Activated CD4-positive, alpha-beta T cell treated with anti-CD3 and anti-CD28 coated beads, Interleukin-2, amount 10 ng/mL, durations not matched to agents 7 days and 5 days (primary cell): ENCODE results near the gene DHX16. TPM values are rescaled to one million over a fixed set of nuclear protein-coding genes. Genes with fewer than 3 reads are reported as not detected.

Experiments used
- CTCF ChIA-PET: fragments of 350-600 bp; sonication (Branson Sonifier 250); formaldehyde crosslinking; loops from one replicate; lab custom pipeline; 2021; ENCODE audit warnings: antibody characterized with exemption; lab: Charles Lee
- POLR2A ChIA-PET: fragments of 350-600 bp; sonication (Branson Sonifier 250); formaldehyde crosslinking; loops from one replicate; lab custom pipeline; 2021; ENCODE audit warnings: antibody characterized with exemption; lab: Charles Lee
- DNase-seq: peaks from one replicate; pipeline ENCODE4 v3.0.0-alpha.2; 2020
- H3K27ac Mint-ChIP-seq: one replicate; pipeline ENCODE4 v1.8.0; 2021; ENCODE audit warnings: mild to moderate bottlenecking, moderate library complexity, mixed read lengths
- H3K27me3 Mint-ChIP-seq: one replicate; pipeline ENCODE4 v1.8.0; 2021; ENCODE audit warnings: mixed read lengths
- H3K36me3 Mint-ChIP-seq: one replicate; pipeline ENCODE4 v1.8.0; 2021; ENCODE audit warnings: low read depth, mixed read lengths
- H3K4me1 Mint-ChIP-seq: one replicate; pipeline ENCODE4 v1.8.0; 2021; ENCODE audit warnings: mixed read lengths
- H3K4me3 Mint-ChIP-seq: one replicate; pipeline ENCODE4 v1.8.0; 2021; ENCODE audit warnings: mild to moderate bottlenecking, moderate library complexity, mixed read lengths
- H3K9me3 Mint-ChIP-seq: one replicate; pipeline ENCODE4 v1.8.0; 2021; ENCODE audit warnings: mixed read lengths
- total RNA-seq, 2 experiments: library from RNA; stranded (reverse); gene quantifications; one replicate each; pipeline ENCODE4 v1.2.3, GENCODE V29; 2021

Gene DHX16
- total RNA-seq, 2 experiments from 2014 or later: 40.4 to 40.7 TPM

DNA sequence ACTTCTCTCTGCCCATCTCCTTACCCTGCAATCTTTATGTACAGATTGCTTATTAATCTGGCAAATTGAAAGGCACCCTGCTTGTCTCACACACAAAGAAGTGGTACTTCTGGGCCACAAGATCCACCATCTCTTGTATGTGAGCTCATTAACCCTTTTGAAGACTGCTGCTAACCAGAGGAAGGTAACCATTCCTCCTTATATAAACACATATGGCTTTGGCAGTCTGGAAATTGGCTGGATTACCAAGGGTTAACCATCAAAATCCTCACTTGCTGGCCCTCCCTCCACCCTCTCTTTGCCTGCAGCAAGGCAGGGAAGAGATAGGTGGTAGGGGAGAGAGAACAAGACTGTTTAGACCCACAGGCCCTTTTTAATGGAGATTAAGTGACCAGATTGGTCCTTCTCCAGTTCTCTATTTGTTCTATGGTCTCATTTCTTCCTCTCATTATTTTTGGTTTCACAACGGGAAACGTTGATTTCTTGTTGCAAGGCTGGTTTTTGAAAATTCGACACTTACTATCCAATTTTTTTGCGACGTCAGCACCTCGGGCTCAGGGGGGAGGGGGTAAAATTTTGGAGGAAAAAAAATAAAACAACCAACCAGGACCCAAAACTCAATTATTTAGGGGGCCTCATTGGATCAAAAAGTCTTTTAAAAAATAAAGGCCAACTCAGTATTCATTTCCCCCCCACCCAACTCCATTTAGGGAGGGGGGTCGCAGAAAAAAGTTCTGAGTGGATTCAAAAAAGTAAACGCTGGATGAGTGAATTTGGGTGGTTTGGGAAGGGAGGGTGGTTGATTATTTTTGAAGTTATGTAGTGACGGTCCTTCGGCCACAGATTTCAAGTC lies 56.6 kb downstream of the DHX16 start:
- DNase-seq: peak; percentile 38
- Mint-ChIP-seq H3K9me3 (no peaks in the 10 kb centered on the region), H3K4me1 (peaks cover 51% of the 10 kb centered on the region), H3K27ac (peak overlapping the region; percentile 100), H3K4me3 (peak overlapping the region; percentile 98), H3K36me3 (peaks cover 60% of the 10 kb centered on the region), H3K27me3 (peaks cover 2% of the 10 kb centered on the region)
- POLR2A ChIA-PET: interaction anchor here (1.0 kb wide), 2 partner anchors 66 to 105 kb away, joined by 3 to 6 read pairs; no protein-coding TSS in a partner anchor
- CTCF ChIA-PET: interaction anchor here (0.6 to 2.0 kb wide), 8 partner anchors 10 to 134 kb away, joined by 3 to 9 read pairs (median 4); partner anchors contain the start of gene MDC1

DNA sequence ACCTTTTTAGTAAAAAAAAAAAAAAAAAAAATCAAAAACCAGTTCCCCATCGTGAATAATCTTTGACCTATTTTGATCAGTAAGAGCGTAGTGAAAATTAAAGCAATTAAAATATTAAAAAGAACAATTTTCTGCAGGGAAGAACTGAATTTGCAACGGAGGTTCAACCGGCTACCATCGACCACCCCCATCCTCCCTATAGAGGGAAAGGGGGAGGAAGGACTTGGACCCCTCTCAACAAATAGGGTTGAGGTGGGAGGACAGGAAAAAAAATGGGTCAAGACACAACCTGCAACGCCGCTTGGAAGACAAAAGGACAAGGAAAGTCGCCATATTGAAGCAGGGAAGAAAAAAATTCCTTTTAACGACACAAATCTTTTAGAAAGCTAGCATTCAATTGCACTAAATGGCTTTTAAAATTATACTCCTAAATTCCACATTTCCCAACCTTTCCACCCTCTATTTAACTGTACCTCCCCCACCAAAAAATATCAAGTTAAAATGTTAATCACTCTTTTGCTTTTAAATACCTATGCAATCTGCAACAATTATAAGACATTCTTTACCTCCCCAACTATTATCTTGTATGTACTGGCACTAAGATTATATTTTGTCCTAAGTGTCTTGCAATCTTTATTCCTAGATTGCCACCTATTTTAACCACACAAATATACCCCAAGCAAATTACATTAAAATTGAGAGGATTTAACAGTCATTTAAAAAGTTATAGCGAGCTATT lies 57.4 kb downstream of the DHX16 start:
- peaks cover 57% of the 10 kb centered on the region for H3K4me1 Mint-ChIP-seq
- ChIA-PET CTCF (interaction anchor here (0.6 to 3.3 kb wide), 17 partner anchors 9 to 160 kb away, joined by 3 to 18 read pairs (median 4); partner anchors contain the start of gene MDC1), POLR2A (interaction anchor here (0.6 to 1.0 kb wide), 9 partner anchors 44 to 1809 kb away, joined by 3 to 7 read pairs (median 4); partner anchors contain the start of genes ABCF1 and MDC1)
- H3K4me3 Mint-ChIP-seq: peak overlapping the region; percentile 98
- H3K9me3 Mint-ChIP-seq: no peaks in the 10 kb centered on the region
- H3K36me3 Mint-ChIP-seq: peaks cover 62% of the 10 kb centered on the region
- H3K27me3 Mint-ChIP-seq: peaks cover 2% of the 10 kb centered on the region
- H3K27ac Mint-ChIP-seq: peak overlapping the region; percentile 100
- peak; percentile 44 for DNase-seq

DNA sequence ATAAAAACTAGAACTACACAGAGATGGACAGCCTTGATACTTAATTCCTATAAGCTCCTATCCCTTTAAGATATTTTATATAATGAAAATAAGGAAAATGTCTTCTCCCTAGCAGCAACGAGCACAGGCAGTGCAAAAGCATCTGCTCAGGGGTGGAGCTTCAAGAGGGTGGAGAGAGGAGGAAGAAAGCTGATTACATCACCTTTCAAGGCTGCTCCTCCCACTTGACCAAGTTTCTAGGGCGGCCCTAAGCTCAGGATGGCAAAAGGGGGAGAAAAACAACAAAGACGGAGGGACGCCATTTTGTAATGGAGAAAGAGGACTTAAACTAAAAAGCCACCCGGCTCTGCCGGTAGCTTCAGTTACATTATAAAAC lies 58.0 kb downstream of the DHX16 start:
- Mint-ChIP-seq H3K36me3 (peaks cover 67% of the 10 kb centered on the region), H3K9me3 (no peaks in the 10 kb centered on the region), H3K4me1 (peaks cover 62% of the 10 kb centered on the region), H3K27me3 (peaks cover 2% of the 10 kb centered on the region), H3K27ac (peak overlapping the region; percentile 100), H3K4me3 (peak overlapping the region; percentile 98)
- CTCF ChIA-PET: interaction anchor here (0.6 to 3.3 kb wide), 15 partner anchors 9 to 159 kb away, joined by 3 to 18 read pairs (median 4); no protein-coding TSS in a partner anchor
- DNase-seq: peak; percentile 96
- POLR2A ChIA-PET: interaction anchor here (0.6 to 1.0 kb wide), 8 partner anchors 43 to 1809 kb away, joined by 3 to 7 read pairs (median 4); partner anchors contain the start of genes ABCF1 and MDC1

DNA sequence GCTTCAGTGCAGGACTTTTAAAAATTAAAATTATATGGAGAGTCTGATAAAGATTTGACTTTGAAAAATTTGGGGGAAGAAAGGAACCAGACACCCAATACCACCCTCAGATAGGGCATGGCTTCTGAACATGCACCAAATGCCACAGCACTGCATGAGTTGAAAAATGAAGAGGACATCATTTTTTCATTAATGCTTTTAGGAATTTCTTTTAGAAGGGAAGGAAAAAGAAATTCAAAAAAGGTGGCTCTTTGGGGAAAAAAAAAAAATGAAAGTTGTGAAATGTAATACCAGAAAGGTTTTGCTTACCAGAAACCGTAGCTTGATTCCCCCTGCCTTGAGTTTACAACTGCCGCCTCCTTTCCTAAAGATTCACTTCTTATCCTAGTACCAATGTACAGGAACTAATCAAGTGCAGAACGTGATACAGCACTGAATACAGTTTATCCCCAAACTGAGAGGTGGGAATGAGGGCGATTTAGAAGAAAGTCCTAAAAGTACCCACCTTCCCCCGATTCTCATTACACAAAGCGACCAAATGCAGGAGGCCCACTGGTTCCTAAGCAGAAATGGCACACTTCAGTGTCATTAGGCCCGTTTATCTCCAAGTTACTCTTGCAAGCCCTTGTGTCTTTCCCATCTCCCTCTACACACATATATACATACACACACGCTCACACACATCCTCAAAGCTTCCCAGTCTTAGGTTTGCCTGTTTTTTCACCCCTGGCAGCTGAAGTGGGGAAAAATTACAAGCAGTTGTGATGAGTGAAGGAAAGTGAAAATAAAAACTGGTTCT lies 58.6 kb downstream of the DHX16 start:
- Mint-ChIP-seq H3K27me3 (peaks cover 2% of the 10 kb centered on the region), H3K9me3 (no peaks in the 10 kb centered on the region)

DNA sequence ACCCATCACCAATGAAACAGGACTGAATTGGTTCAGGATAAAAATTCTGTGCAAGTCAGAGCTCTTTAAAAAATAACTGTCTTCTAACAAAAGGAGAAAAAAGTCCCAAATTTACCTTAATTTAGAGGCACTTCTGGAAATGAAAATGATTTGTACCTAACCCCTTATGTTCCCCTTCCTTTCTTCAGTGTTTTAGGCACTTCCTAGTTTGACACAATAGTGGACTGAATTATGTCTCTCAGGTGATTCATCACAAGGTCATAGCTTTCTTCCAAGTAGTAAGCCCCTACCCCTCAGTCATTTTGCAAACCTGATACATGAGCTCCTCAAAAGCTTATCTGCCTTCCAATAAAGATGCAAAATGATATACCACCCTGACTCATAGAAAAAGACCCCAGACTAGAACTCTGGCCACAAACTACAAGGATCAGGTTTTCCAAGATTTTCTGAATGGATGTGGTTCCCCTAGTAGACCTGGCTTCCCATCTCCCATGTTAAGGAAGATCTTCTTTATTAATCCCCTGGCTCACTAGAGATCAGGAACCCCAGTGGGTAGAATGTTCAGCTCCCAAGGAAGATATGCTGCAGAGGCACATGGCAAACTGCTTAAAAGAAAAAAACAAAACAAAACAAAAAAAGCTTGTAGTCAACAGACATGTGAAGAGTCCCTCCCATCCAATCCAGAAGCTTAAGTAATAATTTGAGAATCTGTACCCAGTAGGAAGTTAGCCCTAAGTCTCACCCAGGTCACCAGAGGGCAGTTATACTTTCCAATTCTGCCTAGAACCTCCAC lies 59.4 kb downstream of the DHX16 start:
- H3K9me3 Mint-ChIP-seq: no peaks in the 10 kb centered on the region
- H3K4me1 Mint-ChIP-seq: peaks cover 61% of the 10 kb centered on the region
- H3K4me3 Mint-ChIP-seq: peak overlapping the region; percentile 98
- peak overlapping the region; percentile 100 for H3K27ac Mint-ChIP-seq
- H3K27me3 Mint-ChIP-seq: peaks cover 2% of the 10 kb centered on the region
- ChIA-PET CTCF (interaction anchor here (0.6 to 3.3 kb wide), 18 partner anchors 9 to 1465 kb away, joined by 3 to 18 read pairs (median 5); partner anchors contain the start of gene MDC1), POLR2A (interaction anchor here (0.7 to 1.0 kb wide), 3 partner anchors 9 to 105 kb away, joined by 3 to 4 read pairs (median 3); no protein-coding TSS in a partner anchor)
- peaks cover 73% of the 10 kb centered on the region for H3K36me3 Mint-ChIP-seq
- DNase-seq: no peak

More for the DNA sequence above, 58.6 kb downstream of the DHX16 start:
- Mint-ChIP-seq H3K4me3 (peak overlapping the region; percentile 98), H3K4me1 (peaks cover 62% of the 10 kb centered on the region), H3K27ac (peak overlapping the region; percentile 100), H3K36me3 (peaks cover 67% of the 10 kb centered on the region)
- POLR2A ChIA-PET: interaction anchor here (0.6 to 1.0 kb wide), 9 partner anchors 9 to 850 kb away, joined by 3 to 7 read pairs (median 4); partner anchors contain the start of genes ABCF1 and MDC1
- no peak for DNase-seq
- CTCF ChIA-PET: interaction anchor here (0.6 to 3.3 kb wide), 20 partner anchors 8 to 1464 kb away, joined by 3 to 18 read pairs (median 5); no protein-coding TSS in a partner anchor

DNA sequence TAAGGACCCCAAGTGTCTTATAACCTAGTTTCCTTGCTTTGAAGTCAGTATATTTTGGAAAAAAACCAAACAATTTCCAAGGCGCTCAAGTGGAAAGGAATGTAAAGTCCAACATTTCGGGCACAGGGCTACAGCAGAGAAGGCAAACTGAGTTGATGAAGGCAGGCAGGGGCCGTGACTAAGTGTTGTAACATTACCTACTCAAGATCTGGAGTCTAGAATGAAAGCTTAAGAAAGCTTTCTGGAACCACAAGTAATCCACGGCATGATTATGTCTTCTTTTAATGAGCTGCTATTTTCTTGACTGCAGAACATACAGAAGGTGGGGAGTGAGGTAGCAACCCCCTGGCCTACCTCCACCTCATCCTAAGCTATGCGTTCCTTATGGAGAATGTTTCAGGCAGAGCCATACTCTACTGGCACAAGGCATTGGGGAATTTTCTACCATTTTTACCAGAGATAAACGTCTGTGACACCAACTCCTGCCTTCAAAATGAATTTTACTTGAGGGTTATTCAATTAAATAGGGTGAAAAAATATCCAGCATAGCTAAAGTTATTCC lies 60.0 kb downstream of the DHX16 start:
- POLR2A ChIA-PET: no interaction called here
- no peak for DNase-seq
- H3K27ac Mint-ChIP-seq: peak overlapping the region; percentile 32
- CTCF ChIA-PET: interaction anchor here (0.8 to 3.3 kb wide), 14 partner anchors 10 to 131 kb away, joined by 3 to 18 read pairs (median 4); partner anchors contain the start of gene MDC1
- peaks cover 60% of the 10 kb centered on the region for H3K4me1 Mint-ChIP-seq
- no peaks in the 10 kb centered on the region for H3K9me3 Mint-ChIP-seq
- H3K4me3 Mint-ChIP-seq: peak overlapping the region; percentile 25
- peaks cover 2% of the 10 kb centered on the region for H3K27me3 Mint-ChIP-seq
- H3K36me3 Mint-ChIP-seq: peaks cover 78% of the 10 kb centered on the region

DNA sequence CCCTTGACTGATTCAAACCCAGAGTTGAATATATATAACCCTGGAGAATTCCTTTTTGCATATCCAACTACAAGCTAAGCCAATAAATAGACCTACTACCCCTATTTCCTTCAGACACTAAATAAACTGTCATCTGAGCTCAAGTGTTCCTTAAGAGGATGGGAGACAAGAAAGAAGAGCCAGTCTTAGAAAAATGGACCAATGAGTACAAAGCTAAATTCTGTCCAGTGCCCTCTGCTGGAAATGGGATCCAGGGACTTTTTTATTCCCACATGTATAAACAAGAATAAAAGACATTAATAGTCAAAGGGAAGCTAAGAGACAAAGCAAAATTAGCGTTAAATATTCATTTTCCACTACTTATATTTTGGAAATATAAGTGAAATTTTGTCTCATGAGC lies 60.6 kb downstream of the DHX16 start:
- POLR2A ChIA-PET: no interaction called here
- CTCF ChIA-PET: interaction anchor here (1.2 to 3.3 kb wide), 9 partner anchors 11 to 131 kb away, joined by 3 to 18 read pairs (median 5); no protein-coding TSS in a partner anchor
- Mint-ChIP-seq H3K9me3 (no peaks in the 10 kb centered on the region), H3K4me3 (no peak overlapping the region), H3K27me3 (peaks cover 2% of the 10 kb centered on the region), H3K27ac (no peak overlapping the region), H3K4me1 (peaks cover 65% of the 10 kb centered on the region), H3K36me3 (peaks cover 83% of the 10 kb centered on the region)
- no peak for DNase-seq

DNA sequence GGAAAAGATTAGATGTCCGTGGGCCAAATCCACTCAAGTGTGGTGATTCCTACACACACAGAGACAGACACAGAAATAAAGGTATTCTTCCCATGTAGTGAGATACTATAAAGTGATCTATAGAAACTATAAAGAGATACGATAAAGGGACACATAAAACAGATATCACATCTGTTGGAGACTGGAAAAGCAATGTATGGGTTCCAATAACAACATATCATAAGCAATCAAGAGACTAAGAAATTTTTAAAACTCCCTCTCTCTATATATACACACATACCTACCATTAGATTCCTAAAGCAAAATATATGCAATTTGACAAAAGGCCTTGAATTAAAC lies 61.0 kb downstream of the DHX16 start:
- H3K27me3 Mint-ChIP-seq: no peaks in the 10 kb centered on the region
- H3K4me3 Mint-ChIP-seq: no peak overlapping the region
- H3K9me3 Mint-ChIP-seq: no peaks in the 10 kb centered on the region
- H3K4me1 Mint-ChIP-seq: peaks cover 65% of the 10 kb centered on the region
- no peak for DNase-seq
- H3K36me3 Mint-ChIP-seq: peaks cover 81% of the 10 kb centered on the region
- CTCF ChIA-PET: interaction anchor here (1.8 to 2.5 kb wide), 5 partner anchors 12 to 130 kb away, joined by 4 to 15 read pairs (median 5); no protein-coding TSS in a partner anchor
- no peak overlapping the region for H3K27ac Mint-ChIP-seq
- POLR2A ChIA-PET: no interaction called here

DNA sequence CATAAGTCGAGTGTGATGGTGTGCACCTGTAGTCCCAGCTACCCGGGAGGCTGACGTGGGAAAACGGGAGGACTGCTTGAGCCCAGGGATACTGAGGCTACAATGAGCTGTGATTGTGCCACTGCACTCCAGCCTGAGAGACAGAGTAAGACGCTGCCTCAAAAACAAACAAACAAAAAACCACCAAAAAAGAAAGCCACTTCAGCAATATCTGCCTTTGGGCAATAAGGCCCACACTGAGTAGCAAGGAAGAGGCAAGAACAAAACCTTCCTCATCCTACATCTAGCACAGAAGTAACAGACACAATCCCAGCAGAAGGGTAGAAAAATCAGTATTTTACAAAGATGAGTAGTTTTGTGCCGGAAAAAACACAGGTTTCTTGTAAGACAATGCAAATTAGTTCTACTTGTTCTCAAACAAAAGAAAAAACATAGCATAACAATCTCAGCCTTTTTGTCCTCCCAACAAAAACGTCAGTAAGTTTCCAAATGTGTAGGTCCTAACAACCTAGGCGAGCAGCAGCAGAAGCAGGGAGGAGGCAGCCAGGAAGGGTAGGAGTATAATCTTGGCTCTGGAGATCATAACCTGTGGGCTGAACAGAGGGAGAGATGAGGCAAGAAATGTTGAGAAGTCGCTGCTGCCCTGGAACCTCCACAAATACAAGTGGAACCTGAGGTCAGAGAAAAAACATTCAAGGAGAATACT lies 61.5 kb downstream of the DHX16 start:
- H3K4me3 Mint-ChIP-seq: no peak overlapping the region
- ChIA-PET POLR2A (no interaction called here), CTCF (interaction anchor here (1.0 to 2.2 kb wide), 3 partner anchors 10 to 14 kb away, joined by 3 to 15 read pairs (median 9); no protein-coding TSS in a partner anchor)
- H3K4me1 Mint-ChIP-seq: peaks cover 70% of the 10 kb centered on the region
- H3K9me3 Mint-ChIP-seq: no peaks in the 10 kb centered on the region
- no peaks in the 10 kb centered on the region for H3K27me3 Mint-ChIP-seq
- H3K27ac Mint-ChIP-seq: peak overlapping the region; percentile 20
- H3K36me3 Mint-ChIP-seq: peaks cover 81% of the 10 kb centered on the region
- no peak for DNase-seq

DNA sequence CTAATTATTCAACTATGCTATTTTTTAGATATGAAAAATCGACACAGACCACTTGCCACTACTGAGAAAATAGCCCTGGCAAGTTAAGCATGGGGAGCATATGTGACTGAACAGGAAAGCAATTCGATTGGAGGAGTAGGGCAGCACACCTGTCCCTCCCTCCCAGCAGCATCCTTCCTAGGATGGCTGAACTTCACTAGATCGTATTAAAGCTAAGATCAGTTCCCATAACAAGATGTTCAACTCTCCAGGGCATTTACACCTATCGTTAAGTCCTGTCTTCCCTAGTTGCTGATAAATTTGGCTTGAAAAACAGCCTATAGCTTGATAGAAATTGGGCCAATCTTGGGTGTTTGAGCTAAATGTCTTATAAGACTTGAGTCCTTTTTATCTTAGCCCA lies 62.7 kb downstream of the DHX16 start:
- Mint-ChIP-seq H3K27me3 (no peaks in the 10 kb centered on the region), H3K9me3 (no peaks in the 10 kb centered on the region), H3K36me3 (peaks cover 79% of the 10 kb centered on the region), H3K27ac (peak overlapping the region; percentile 76), H3K4me3 (no peak overlapping the region), H3K4me1 (peaks cover 75% of the 10 kb centered on the region)
- CTCF ChIA-PET: interaction anchor here (0.6 to 2.0 kb wide), 5 partner anchors 9 to 125 kb away, joined by 3 to 9 read pairs (median 3); no protein-coding TSS in a partner anchor
- no peak for DNase-seq
- POLR2A ChIA-PET: no interaction called here
